HG02938 (cell line): ENCODE measurements around the gene PKNOX2.

Experiments
- ATAC-seq: cut with Tn5 transposase; IDR thresholded peaks from one replicate; pipeline ENCODE4 v1.9.1; 2021; ENCODE audit warnings: mild to moderate bottlenecking, moderate library complexity; ENCODE audit not compliant: unreplicated experiment

The PKNOX2 gene

GRCh38 chr11:125398475-125398874 lies 233.9 kb downstream of the PKNOX2 start:
- no peak for ATAC-seq

GRCh38 chr11:125398994-125399640 lies 234.6 kb downstream of the PKNOX2 start:
- ATAC-seq, result no peak

- no peak for ATAC-seq
Observed at GRCh38 chr11:125399945-125400344, 235.4 kb downstream of the PKNOX2 start.

- ATAC-seq, result no peak
Observed at GRCh38 chr11:125401235-125401634, 236.7 kb downstream of the PKNOX2 start.

GRCh38 chr11:125401746-125402145 lies 237.2 kb downstream of the PKNOX2 start:
- no peak for ATAC-seq

GRCh38 chr11:125402435-125402834 lies 237.9 kb downstream of the PKNOX2 start:
- no peak for ATAC-seq

GRCh38 chr11:125404157-125404810 lies 239.7 kb downstream of the PKNOX2 start:
- ATAC-seq, result no peak

- ATAC-seq, result peak; percentile 79
Observed at GRCh38 chr11:125404811-125405790, 240.6 kb downstream of the PKNOX2 start.

- ATAC-seq, result no peak
Observed at GRCh38 chr11:125407046-125407445, 242.5 kb downstream of the PKNOX2 start.

GRCh38 chr11:125408311-125408711 lies 243.8 kb downstream of the PKNOX2 start:
- ATAC-seq, result no peak

- ATAC-seq, result no peak
Observed at GRCh38 chr11:125410091-125410490, 245.5 kb downstream of the PKNOX2 start.

- ATAC-seq, result no peak
Observed at GRCh38 chr11:125412177-125412496, 247.6 kb downstream of the PKNOX2 start.

GRCh38 chr11:125412509-125412908 lies 248.0 kb downstream of the PKNOX2 start:
- no peak for ATAC-seq

- no peak for ATAC-seq
Observed at GRCh38 chr11:125413226-125413625, 248.7 kb downstream of the PKNOX2 start.

- ATAC-seq, result no peak
Observed at GRCh38 chr11:125414121-125414520, 249.6 kb downstream of the PKNOX2 start.

- ATAC-seq, result no peak
Observed at GRCh38 chr11:125416981-125417935, 252.7 kb downstream of the PKNOX2 start.

- ATAC-seq, result no peak
Observed at GRCh38 chr11:125418396-125418795, 253.8 kb downstream of the PKNOX2 start.

GRCh38 chr11:125422681-125423080 lies 258.1 kb downstream of the PKNOX2 start:
- ATAC-seq, result no peak

- ATAC-seq, result no peak
Observed at GRCh38 chr11:125423247-125423849, 258.8 kb downstream of the PKNOX2 start.

- no peak for ATAC-seq
Observed at GRCh38 chr11:125425601-125426000, 261.1 kb downstream of the PKNOX2 start.
